ENCODE measurements around the gene UBQLN1. TPM values are rescaled to one million over a fixed set of nuclear protein-coding genes. Genes with fewer than 3 reads are reported as not detected.
A peak's percentile ranks its signal among the peaks of the same experiment; 100 is the strongest.

The UBQLN1 gene
- total and polyA plus RNA-seq, 7 donors = 89.3 to 237 (median 151) TPM

DNA sequence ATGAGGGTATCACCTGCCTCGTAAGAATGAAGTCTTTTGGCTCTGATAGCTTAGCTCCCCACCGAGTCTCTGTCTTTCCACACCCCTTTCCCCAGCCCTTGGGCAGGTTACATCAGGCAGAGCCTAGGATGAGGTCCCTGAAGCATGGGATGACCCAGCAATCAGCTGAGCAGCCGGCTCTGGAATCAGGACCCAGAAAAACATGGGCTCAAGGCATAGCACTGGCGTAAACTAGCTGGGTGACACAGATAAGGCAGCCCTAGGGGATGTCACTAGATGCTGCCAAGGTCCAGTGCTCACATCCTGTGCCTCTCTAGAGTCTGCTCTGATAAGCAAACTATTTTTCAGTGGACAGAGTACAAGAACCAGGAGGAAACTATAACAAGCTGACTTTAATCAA is 58.2 kb downstream of the UBQLN1 start:
- intact Hi-C loops (cut with DNase I) = loop anchor here (10.0 kb wide), 3 partner anchors 315 to 445 kb away; no protein-coding TSS in a partner anchor
- ATAC-seq = peak in 2 of 4 donors; percentile 14 to 17
- WGBS, 3 donors = 81 to 83% (median 81%) methylated on average over 4 of the region's 4 CpGs

DNA sequence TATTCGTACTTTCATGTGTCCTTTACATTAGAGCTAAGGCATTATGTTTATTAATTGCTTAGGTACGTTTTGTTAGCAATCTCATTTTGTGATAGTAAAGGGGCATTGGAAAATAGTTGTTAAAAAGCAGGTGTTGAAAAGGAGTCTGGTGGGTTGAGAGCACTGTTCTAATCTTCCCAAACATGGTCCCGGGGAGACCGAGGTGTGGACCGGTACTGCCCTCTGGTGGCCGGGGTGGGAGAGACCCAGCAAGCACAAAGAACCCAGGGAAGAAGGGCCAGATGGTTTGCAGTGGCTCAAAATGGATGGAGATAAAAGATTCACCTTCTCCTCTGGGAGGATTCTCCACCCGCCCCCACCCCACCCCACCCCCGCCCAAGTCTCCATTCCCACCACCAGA is 58.7 kb downstream of the UBQLN1 start:
- WGBS, 3 donors = 51 to 57% (median 51%) methylated on average over 8 of the region's 8 CpGs
- Histone ChIP-seq H3K27ac (no peak overlapping the region), H3K4me3 (no peak overlapping the region), H3K27me3 (ENCODE audit: insufficient read depth in 3 of 3, low read length in 2 of 3) (no peaks in the 10 kb centered on the region), H3K9me3 (no peaks in the 10 kb centered on the region), H3K36me3 (ENCODE audit: insufficient read depth in 1 of 2, low read depth in 1 of 2) (peaks cover 19 to 64% of the 10 kb centered on the region in 2 donors), H3K4me1 (no peaks in the 10 kb centered on the region)
- TF ChIP-seq, protein P1, sequence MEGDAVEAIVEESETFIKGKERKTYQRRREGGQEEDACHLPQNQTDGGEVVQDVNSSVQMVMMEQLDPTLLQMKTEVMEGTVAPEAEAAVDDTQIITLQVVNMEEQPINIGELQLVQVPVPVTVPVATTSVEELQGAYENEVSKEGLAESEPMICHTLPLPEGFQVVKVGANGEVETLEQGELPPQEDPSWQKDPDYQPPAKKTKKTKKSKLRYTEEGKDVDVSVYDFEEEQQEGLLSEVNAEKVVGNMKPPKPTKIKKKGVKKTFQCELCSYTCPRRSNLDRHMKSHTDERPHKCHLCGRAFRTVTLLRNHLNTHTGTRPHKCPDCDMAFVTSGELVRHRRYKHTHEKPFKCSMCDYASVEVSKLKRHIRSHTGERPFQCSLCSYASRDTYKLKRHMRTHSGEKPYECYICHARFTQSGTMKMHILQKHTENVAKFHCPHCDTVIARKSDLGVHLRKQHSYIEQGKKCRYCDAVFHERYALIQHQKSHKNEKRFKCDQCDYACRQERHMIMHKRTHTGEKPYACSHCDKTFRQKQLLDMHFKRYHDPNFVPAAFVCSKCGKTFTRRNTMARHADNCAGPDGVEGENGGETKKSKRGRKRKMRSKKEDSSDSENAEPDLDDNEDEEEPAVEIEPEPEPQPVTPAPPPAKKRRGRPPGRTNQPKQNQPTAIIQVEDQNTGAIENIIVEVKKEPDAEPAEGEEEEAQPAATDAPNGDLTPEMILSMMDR (IDR thresholded peaks at IDR 0.05) = peak; percentile 67
- DNase-seq (peak; percentile 64 to 86), ATAC-seq (peak; percentile 78 to 86 (median 80))
- intact Hi-C loops (cut with DNase I) = loop anchor here (10.0 kb wide), 3 partner anchors 314 to 444 kb away; no protein-coding TSS in a partner anchor

More for the DNA sequence above, 58.2 kb downstream of the UBQLN1 start:
- no peaks in the 10 kb centered on the region for H3K9me3 ChIP-seq
- H3K4me3 ChIP-seq = no peak overlapping the region
- TF ChIP-seq, protein P1 (IDR thresholded peaks at IDR 0.05) = no peak
- DNase-seq = no peak
- H3K4me1 ChIP-seq = no peaks in the 10 kb centered on the region
- H3K36me3 ChIP-seq (ENCODE audit: insufficient read depth in 1 of 2, low read depth in 1 of 2) = peaks cover 19 to 66% of the 10 kb centered on the region in 2 donors
- H3K27me3 ChIP-seq (ENCODE audit: insufficient read depth in 3 of 3, low read length in 2 of 3) = no peaks in the 10 kb centered on the region
- H3K27ac ChIP-seq = no peak overlapping the region

DNA sequence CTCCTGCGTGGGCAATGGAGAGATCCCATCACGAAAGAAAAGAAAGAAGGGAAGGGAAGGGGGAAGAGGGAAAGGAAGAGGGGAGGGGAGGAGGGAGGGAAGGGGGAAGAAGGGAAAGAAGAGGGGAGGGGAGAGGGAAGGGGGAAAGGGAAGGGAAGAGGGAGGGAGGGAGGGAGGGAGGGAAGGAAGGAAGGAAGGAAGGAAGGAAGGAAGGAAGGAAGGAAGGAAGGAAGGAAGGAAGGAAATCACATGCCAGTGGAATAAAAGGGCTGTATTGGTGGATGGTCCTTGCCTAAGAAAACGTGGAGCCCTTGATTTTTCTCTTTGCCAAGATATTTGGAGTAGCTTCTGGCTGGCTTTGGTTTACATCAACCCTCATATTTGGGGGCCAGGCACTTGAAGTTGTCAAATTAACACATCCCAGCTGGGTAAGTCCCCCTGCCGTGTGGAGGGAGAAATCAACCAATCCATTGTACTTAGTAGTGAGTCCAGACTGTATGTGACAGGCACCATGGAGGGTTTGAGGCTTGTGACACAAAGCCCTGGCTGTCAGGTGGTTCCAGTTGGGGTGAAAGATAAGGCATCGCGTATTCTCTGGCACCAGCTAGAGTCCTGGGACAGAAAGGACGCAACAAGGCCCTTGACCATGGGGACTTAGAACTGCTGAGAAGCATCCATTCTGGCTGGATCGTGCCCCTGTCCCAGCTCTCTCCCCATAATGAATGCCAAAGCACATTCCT is 61.1 kb downstream of the UBQLN1 start:
- Histone ChIP-seq H3K4me1 (no peaks in the 10 kb centered on the region), H3K4me3 (no peak overlapping the region), H3K27ac (no peak overlapping the region), H3K9me3 (no peaks in the 10 kb centered on the region), H3K27me3 (ENCODE audit: insufficient read depth in 3 of 3, low read length in 2 of 3) (no peaks in the 10 kb centered on the region), H3K36me3 (ENCODE audit: insufficient read depth in 1 of 2, low read depth in 1 of 2) (peaks cover 13 to 52% of the 10 kb centered on the region in 2 donors)
- TF ChIP-seq, protein P1 (IDR thresholded peaks at IDR 0.05) = no peak
- intact Hi-C loops (cut with DNase I) = loop anchor here (10.0 kb wide), 3 partner anchors 312 to 442 kb away; no protein-coding TSS in a partner anchor
- no peak for ATAC-seq
- WGBS, 3 donors = 55 to 60% (median 59%) methylated on average over 8 of the region's 8 CpGs
- no peak for DNase-seq

DNA sequence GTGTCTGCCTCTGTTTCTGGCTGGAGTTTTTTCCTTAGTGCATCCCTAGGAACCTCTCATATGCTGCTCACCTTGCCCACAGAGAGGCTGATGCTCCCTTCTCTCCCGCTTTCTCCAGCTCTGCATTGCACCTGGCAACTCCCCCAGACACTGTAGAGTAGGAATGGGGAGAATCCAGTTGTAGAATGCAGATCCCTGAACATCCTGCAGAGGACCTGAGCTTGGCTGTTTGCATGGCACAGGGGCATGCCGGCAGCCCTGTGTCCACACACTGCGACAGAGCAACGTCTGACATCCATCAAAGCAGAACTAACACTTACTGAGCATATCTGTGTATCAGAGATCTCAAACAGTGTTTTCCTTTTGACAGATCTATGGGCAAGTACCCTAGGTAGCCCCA is 65.0 kb downstream of the UBQLN1 start:
- Histone ChIP-seq H3K27ac (no peak overlapping the region), H3K36me3 (ENCODE audit: insufficient read depth in 1 of 2, low read depth in 1 of 2) (peaks cover 4 to 37% of the 10 kb centered on the region in 2 donors), H3K4me1 (no peaks in the 10 kb centered on the region), H3K9me3 (no peaks in the 10 kb centered on the region), H3K27me3 (ENCODE audit: insufficient read depth in 3 of 3, low read length in 2 of 3) (no peaks in the 10 kb centered on the region), H3K4me3 (no peak overlapping the region)
- ATAC-seq = no peak
- no peak for DNase-seq
- 74 to 86% (median 77%) methylated on average over 4 of the region's 4 CpGs for WGBS, 3 donors
- TF ChIP-seq, protein P1 (IDR thresholded peaks at IDR 0.05) = no peak
- intact Hi-C loops (cut with DNase I) = loop anchor here (10.0 kb wide), 3 partner anchors 308 to 438 kb away; no protein-coding TSS in a partner anchor
